Hepatocyte (in vitro differentiated cells): Measurements from ENCODE around the gene MPHOSPH10.

Experiments used
- CTCF ChIP-seq: fragments of 200-600 bp; sonication (generic); IDR thresholded peaks from 2 replicates; pipeline ENCODE4 v1.5.1; 2016; ENCODE audit warnings: antibody characterized with exemption, mild to moderate bottlenecking; ENCODE audit not compliant: poor library complexity
- EZH2 ChIP-seq: fragments of 200-600 bp; sonication (generic); IDR thresholded peaks from 2 replicates; pipeline ENCODE4 v1.6.1; 2016; ENCODE audit warnings: antibody characterized with exemption, mild to moderate bottlenecking, borderline replicate concordance

GRCh38 chr2:71113843-71114242, 16.6 kb upstream of the MPHOSPH10 start:
- TF ChIP-seq EZH2 = no peak
- TF ChIP-seq CTCF = no peak
